ENCODE data around the gene HACD2.
A peak's percentile ranks its signal among the peaks of the same experiment; 100 is the strongest.

HACD2 gene

GRCh38 chr3:123479891-123480290 lies 105.0 kb downstream of the HACD2 start:
- no peak for DNase-seq

- no peak for DNase-seq
Observed at GRCh38 chr3:123478314-123478713, 106.5 kb downstream of the HACD2 start.

- no peak for DNase-seq
Observed at GRCh38 chr3:123476967-123477750, 107.7 kb downstream of the HACD2 start.

- no peak for DNase-seq
Observed at GRCh38 chr3:123475786-123476185, 109.1 kb downstream of the HACD2 start.

- DNase-seq: no peak
Observed at GRCh38 chr3:123471106-123471505, 113.7 kb downstream of the HACD2 start.

- no peak for DNase-seq
Observed at GRCh38 chr3:123469323-123469995, 115.4 kb downstream of the HACD2 start.

GRCh38 chr3:123467046-123467445 lies 117.8 kb downstream of the HACD2 start:
- DNase-seq: no peak

- no peak for DNase-seq
Observed at GRCh38 chr3:123464211-123464610, 120.6 kb downstream of the HACD2 start.

- peak; percentile 39 for DNase-seq
Observed at GRCh38 chr3:123459862-123460261, 125.0 kb downstream of the HACD2 start.

- DNase-seq: no peak
Observed at GRCh38 chr3:123458255-123458654, 126.6 kb downstream of the HACD2 start.

GRCh38 chr3:123457841-123458240 lies 127.0 kb downstream of the HACD2 start:
- no peak for DNase-seq

GRCh38 chr3:123453675-123454074 lies 131.2 kb downstream of the HACD2 start:
- DNase-seq: no peak

- DNase-seq: no peak
Observed at GRCh38 chr3:123451186-123451585, 133.7 kb downstream of the HACD2 start.

- DNase-seq: no peak
Observed at GRCh38 chr3:123449997-123450604, 134.8 kb downstream of the HACD2 start.

- DNase-seq: no peak
Observed at GRCh38 chr3:123449102-123449996, 135.5 kb downstream of the HACD2 start.

- no peak for DNase-seq
Observed at GRCh38 chr3:123448536-123449101, 136.2 kb downstream of the HACD2 start, which contains the start of gene ADCY5. Gene ADCY5, minus strand, starts transcription at chr3:123449090. Its CDS starts 545 bp downstream, at chr3:123448545.

GRCh38 chr3:123447749-123448517 lies 136.9 kb downstream of the HACD2 start:
- no peak for DNase-seq

GRCh38 chr3:123447416-123447748 lies 137.5 kb downstream of the HACD2 start:
- no peak for DNase-seq

GRCh38 chr3:123446610-123447109 lies 138.2 kb downstream of the HACD2 start:
- DNase-seq: no peak

- no peak for DNase-seq
Observed at GRCh38 chr3:123446210-123446609, 138.6 kb downstream of the HACD2 start.

- DNase-seq: no peak
Observed at GRCh38 chr3:123445702-123446101, 139.2 kb downstream of the HACD2 start.

- no peak for DNase-seq
Observed at GRCh38 chr3:123444744-123445143, 140.1 kb downstream of the HACD2 start.
